Activated naive CD4-positive, alpha-beta T cell (primary cell): Measurements from ENCODE around the gene ATP6V1G2.
"Not testable (repeated sequence)": the region's sequence is repeated elsewhere in the genome, so short reads cannot be mapped to it uniquely, and the experiment has no call there.

Experiments
- DNase-seq, 4 experiments: peaks; one replicate each; lab custom pipeline; 2025; lab: John Stamatoyannopoulos, UW

Gene ATP6V1G2

DNA sequence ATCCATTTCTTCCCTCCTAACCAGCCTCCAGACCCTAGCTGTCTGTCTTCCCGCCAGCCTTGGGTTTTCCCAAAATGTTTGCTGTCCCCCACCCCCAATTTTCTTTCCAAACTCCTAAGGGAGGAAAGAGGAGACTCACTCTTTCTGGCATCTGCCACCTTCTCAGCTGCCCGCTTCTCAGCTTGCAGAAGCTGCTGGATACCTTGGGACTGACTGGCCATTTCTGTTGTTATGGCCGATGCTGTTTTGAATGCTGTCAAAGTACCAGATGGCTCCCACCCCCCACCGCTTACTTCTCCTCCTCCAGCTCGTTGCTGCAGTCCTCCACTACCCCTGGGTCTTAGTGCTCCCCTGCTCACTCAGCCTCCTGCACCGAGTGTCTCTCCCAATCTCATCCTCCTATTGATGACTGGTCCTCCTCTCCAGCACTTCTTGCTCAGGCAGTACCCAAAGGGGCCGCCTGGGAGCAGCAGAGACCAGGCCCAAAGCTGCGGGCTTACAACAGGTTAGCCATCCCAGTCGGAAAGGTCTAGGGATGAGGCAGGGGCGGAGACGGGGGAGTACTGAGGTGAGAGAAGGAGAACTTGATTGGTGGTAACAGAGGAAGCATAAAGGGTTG is at the start of gene ATP6V1G2:
TSS of gene ATP6V1G2 (minus strand) at position 270 of the 619 bp plus-strand sequence. CDS start at position 221, 49 bp downstream.
- peak; percentile 57 to 74 (median 58) for DNase-seq

DNA sequence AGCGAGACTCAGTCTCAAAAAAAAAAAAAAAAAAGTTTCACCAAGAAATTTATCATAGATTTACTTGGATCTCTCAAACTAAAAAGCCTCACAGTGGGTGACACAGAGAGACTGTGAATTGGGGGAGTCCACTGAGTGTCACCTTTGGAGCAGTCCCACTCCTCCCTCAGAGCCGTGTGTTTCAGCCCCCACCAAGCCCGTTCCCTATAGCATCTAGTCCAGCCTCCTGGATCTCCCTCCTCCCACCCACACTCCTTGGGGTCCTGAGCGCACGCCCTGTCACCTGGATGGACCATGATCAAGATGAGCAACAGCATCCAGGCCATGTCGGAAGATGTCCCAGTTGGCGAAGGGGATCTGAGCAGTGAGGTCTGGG is 46.0 kb upstream of the ATP6V1G2 start:
- no peak for DNase-seq

DNA sequence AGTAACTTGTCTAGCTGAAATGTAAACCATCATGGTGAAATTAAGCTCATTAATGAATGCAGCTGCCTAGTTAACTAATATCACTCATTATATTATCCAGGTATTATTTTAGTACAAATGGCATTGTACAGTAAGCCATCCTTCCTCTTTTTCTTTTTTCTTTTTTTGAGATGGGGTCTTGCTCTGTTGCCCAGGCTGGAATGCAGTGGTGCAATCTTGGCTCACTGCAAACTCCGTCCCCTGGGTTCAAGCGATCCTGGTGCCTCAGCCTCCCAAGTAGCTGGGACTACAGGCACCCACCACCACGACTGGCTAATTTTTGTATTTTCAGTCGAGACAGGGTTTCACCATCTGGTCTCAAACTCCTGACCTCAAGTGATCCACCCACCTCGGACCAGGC is 44.3 kb upstream of the ATP6V1G2 start:
- not testable (repeated sequence) for DNase-seq

DNA sequence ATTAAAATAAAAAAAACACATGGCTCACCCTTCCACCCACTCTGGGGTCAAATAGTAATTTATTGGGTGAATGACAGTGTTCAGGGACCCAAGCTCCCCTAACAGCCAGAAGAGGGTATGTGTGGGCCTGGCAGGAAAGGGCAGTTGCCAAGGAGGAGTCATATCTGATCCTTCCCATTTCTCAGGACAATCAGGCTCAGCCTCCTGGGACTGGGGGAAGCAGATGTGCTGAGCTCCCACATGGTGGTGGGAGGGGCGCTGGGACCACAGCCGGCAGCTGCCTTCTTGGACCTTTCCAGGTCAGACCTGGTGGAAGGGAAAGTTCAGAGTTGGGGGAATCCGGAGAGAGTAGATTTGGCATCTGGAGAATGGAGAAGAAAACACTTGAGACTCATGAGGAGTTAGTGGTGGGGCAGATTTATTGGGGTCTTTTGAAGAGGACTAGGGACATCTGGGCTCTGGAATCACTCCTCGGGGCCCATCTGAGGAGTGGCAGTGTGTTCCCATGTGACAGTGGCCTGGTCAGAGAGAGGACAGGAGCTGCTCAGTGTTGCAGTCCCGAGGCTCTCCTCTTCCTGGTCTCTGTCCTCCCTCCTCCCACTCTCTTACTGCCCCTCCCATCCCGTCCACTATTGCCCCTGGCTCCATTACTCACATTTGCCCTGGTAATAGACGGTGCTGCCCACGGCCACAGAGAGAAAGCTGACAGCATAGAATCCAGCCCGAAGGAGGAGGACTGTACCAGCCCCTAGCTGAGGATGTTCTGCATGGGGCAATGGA is 42.7 kb upstream of the ATP6V1G2 start:
- DNase-seq = no peak

DNA sequence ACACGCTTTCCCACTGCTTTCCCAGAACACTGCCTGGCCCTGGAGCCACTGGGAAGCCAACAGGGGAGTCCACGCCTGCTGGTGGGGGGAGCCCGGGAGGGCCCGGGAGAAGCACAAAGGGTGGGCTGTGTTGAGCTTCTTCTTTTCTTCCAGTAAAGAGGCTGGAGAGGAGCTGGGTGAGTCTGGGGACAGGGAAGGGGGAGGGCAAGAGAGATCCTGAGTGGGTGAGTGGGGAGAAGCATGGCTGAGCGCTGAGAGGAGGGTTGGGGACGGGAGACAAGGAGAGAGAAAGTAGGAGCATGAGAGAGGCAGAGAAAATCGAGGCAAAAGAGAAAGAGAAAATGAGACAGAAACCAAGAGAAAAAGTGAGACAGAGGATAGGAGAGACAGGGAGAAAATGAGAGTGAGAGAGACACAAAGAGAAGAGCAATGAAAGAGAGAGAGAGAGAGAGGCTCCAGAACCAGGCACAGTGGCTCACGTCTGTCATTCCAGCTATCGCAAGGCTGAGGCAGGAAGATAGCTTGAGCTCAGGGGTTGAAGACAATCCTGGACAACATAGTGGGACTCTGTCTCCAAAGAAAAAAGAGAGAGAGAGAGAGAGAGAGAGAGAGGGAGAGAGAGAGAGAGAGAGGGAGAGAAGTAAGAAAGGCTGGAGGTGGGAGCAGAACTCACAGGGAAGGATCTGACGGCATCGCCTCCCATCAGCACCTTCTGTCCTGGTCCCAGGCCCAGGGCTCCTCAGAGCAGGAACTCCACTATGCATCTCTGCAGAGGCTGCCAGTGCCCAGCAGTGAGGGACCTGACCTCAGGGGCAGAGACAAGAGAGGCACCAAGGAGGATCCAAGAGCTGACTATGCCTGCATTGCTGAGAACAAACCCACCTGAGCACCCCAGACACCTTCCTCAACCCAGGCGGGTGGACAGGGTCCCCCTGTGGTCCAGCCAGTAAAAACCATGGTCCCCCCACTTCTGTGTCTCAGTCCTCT is 41.7 kb upstream of the ATP6V1G2 start:
- no peak for DNase-seq

DNA sequence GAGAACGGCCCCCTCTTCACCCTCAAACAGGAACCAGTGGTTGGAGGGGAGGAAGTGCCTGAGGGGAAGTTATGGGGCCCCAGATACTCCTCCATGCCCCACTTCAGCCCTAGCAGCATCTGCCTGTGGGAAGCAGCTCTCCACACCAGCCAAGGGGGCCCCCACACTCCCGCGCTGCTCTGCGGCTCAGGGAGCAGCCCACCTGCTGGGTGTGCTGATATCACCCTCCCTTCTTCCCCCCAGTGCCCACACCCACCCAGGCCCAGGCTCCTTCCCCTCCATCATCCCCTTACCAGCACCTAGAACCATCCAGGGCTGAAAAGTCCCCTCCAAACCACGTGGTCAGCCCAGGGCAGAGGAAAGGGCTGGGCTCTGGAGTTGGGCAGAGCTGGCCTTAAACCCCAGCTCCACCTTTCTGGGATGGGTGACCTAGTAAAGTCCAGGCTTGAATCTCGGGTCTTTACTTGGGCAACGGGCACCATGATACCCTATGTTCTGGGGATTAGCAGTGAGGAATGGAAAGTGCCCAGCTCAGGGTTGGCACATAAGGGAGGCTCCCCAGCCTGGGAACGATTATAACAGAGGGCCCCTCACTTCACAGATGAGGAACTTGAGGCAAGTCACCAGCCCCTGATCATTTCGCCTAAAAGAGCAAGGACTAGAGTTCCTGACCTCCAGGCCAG is 40.3 kb upstream of the ATP6V1G2 start:
- DNase-seq = no peak

DNA sequence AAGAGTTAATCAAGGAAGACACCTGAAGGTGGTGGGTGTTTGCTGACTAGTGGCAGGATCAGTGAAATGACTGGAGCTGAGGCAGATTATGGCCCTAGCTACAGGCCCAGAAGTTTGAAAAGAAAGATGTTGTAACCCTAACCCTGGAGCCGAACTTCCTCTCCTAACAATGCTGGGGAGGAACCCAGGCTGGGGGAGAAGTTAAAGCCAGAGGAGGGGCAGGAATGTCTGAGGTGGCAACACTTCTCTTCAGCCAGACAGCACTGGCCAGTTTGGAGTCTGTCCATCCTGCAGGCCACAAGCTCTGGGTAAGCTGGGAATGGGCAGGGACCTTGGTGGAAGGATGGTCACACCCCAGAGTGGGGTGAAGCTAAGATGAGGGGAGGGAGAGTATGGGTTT is 39.6 kb upstream of the ATP6V1G2 start, which contains the start of gene LST1:
TSS of gene LST1 (plus strand) at position 270 of the 400 bp plus-strand sequence. CDS start 1,023 bp downstream, outside the sequence.
- DNase-seq = no peak

DNA sequence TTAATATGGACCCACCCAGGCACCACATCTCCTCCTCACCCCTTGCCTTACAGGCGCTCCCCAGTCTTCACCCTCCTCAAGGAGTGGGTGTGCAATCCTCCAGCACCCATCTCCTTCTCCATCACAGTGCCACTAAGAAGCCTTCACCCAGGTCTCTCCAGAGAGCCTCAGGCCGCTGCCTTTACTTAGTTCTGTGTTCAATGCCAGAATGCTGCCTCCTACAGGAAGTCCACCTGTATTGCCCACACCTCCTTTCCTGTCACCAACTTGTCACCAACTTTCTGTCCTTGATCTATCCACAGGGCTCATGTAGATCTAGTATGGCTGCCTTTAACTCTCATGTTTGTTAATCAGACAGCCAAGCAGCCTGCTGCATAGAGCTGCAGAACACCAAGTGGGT is 39.1 kb upstream of the ATP6V1G2 start:
- DNase-seq = no peak

DNA sequence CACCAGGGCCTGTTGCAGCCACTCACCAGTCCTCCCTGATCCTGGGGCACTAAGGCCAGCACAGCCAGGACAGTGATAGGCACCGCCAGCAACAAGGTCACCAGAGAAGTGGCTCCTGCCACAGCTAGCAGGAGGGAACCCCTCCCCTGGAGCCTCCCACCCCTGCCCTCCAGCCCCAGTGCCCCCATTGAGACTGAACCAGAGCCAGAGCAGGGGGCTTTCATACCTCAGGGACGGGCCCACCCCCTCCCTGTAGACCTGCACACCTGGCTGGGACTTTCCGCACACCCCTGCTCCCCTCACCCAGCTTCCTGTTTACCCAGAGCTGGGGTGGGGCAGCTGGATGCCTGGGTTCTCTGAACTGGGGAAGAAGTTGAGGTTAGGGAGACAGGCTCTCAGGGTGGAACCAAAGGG is 35.8 kb upstream of the ATP6V1G2 start, which contains the start of gene LTB:
TSS of gene LTB (minus strand) at position 195 of the 414 bp plus-strand sequence. CDS start at position 188, 7 bp downstream.
- DNase-seq = peak in 2 of 4 experiments; percentile 66 to 69

DNA sequence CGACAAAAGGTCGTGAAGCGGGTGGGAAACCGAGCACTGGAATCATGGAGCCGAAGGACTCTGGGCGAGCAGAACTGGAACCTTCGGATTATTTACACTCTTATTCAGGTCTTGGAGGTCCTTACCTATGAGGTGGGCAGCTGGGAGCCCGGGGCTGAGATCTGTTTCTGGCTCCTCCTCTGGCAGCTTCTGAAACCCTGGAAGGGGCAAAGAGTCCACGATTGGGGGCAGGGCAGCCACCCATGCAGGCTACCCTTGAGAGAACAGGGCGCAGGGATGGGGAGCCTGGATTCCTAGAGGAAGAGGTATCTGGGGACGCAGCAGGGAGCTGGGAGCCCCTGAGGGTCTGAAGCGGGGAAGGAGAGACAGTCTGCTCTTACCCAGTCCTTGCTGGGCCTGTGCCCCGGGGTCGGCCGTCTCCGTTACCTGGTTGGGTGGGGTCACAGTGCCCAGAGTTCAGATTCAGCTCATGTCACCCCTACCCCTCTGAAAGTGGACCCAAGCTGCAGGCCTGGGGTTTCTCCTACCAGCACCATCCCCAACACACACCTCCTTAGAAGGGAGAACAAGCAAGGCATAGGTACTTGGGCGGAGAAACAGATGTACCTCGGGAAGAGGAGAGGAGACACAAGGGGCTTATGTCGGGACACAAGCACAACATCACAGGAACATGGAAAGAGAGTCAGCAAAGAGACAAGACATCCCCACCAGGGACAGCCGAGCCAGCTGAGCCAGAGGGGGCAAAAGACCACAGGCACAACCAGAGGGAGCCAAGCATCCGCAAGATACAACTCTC is 35.2 kb upstream of the ATP6V1G2 start:
- no peak for DNase-seq

DNA sequence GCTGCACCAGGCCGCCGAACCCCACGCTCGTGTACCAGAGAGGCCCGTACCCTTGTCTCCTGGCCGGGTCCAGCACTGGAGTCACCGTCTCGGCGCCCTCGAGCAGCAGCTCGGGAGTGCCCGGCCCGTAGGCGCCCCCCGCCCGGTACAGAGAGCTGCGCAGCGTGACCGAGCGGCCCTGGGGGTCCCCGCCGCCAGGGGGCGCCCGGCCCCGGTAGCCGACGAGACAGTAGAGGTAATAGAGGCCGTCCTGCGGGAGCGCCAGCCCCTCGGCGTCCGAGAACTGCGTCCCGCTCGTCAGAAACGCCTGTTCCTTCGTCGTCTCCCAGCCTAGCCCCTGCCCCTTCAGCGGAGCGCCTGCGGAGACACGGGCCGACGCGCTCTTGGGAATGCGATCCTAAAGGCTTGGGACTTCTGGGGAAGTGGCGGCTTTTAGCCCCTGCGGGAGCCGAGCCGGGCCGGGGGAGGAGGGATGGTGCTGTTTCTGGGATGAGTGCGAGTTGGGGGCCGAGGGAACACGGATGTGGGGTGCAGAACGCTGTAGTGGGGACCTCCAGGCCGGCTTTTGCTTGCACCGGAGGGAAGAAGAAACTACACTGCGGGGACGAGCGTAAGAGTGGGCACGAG is 34.5 kb upstream of the ATP6V1G2 start:
- peak; percentile 76 to 92 (median 86) for DNase-seq

DNA sequence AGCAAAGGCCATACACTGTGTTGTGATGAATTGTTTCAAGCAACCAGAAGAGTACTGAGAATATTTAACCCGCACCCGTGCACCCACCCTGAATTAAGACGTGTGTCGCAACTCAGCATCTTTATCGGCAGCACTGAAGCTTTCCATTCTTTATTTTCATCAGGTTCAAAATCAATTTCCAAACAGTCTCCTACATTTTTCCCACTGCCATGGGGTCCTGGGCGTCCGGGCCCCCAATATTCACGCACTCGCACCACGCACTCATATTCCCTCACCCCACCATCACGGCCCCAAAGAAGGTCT is 34.0 kb upstream of the ATP6V1G2 start:
- DNase-seq = no peak

DNA sequence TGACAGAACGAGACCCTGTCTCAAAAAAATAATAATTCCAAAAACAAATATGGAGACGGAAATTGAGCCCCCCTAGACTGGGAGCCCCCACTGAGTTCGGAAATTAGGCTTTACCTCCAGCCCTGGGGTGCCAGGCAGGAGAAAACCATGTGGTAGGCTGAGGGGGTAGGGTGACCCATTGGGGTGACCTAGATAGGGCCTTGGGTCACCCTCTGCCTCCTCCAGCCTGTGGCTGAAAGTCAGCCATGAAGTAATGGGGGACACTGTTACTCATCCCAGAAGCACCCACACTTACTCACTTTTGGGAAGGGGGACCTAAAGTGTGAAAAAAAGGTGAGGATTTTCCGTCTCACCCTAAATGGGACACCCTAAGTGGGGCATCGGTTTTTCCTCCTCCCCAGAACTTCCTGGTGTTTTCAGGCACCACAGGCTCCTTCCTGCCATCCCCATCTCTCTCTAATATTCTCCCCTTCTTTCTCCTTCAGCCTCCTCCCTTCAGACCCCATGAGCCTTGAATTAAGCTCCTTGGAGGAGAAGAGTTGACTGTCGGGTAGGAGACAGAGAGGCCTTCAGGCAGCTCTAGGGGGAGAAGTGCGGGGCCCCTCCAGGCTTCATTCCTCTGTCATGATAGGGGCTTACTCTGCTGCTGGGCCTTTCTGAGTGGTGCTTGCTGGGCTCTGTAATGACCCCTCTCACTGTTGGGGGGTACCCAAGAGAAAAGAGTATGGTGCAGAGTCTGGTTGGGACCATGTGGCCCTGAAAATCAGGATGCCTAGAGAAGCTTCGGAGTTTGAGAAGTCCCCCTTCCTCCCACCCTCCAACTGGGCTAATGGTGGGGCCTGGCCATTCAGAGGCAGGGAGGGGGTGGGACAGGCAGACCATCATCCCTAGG is 33.4 kb upstream of the ATP6V1G2 start:
- DNase-seq = no peak

DNA sequence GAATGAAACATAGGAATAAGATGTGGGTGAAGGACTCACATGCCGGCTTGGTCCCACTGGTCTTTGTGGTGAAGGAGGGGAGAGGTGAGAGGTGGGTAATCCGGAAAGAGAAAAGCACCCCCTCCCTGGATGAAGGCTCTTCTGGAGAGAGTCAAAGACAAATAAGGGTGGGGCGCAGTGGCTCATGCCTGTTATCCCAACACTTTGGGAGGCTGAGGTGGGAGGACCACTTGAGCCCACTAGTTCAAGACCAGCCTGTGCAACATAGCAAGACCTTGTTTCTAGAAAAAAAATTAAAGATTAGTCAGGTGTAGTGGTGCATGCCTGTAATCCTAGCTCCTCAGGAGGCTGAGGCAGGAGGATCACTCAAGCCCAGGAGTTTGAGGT is 32.7 kb upstream of the ATP6V1G2 start:
- no peak for DNase-seq

DNA sequence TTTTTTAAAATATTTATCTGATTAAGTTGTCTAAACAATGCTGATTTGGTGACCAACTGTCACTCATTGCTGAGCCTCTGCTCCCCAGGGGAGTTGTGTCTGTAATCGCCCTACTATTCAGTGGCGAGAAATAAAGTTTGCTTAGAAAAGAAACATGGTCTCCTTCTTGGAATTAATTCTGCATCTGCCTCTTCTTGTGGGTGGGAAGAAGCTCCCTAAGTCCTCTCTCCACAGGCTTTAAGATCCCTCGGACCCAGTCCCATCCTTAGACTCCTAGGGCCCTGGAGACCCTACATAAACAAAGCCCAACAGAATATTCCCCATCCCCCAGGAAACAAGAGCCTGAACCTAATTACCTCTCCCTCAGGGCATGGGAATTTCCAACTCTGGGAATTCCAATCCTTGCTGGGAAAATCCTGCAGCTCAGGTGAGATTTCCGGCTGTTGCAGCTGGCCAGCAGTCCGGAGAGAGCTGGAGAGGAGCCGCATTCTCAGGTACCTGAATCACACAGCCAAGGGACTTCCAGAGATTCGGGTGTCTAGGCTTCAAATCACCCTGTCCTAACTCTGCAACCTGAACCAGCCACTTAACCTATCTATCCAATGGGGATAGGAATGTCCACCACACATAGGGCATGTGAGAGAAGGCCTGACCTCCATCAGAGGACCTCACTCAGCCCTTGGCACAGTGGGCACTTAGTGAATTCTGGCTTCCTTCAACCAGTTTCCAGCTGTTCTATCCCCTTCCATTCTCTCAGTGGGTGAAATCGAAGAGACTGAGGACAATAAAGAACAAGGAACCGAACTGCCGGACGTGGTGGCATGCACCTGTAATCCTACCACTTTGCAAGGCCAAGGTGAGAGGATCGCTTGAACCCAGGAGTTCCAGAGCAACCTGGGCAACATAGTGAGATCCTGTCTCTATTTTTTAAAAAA is 32.0 kb upstream of the ATP6V1G2 start:
- no peak for DNase-seq

DNA sequence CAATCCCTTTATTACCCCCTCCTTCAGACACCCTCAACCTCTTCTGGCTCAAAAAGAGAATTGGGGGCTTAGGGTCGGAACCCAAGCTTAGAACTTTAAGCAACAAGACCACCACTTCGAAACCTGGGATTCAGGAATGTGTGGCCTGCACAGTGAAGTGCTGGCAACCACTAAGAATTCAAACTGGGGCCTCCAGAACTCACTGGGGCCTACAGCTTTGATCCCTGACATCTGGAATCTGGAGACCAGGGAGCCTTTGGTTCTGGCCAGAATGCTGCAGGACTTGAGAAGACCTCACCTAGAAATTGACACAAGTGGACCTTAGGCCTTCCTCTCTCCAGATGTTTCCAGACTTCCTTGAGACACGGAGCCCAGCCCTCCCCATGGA is 31.2 kb upstream of the ATP6V1G2 start:
- no peak for DNase-seq

DNA sequence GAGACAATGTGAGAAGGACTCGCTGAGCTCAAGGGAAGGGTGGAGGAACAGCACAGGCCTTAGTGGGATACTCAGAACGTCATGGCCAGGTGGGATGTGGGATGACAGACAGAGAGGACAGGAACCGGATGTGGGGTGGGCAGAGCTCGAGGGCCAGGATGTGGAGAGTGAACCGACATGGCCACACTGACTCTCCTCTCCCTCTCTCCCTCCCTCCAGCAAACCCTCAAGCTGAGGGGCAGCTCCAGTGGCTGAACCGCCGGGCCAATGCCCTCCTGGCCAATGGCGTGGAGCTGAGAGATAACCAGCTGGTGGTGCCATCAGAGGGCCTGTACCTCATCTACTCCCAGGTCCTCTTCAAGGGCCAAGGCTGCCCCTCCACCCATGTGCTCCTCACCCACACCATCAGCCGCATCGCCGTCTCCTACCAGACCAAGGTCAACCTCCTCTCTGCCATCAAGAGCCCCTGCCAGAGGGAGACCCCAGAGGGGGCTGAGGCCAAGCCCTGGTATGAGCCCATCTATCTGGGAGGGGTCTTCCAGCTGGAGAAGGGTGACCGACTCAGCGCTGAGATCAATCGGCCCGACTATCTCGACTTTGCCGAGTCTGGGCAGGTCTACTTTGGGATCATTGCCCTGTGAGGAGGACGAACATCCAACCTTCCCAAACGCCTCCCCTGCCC is 30.6 kb upstream of the ATP6V1G2 start:
- DNase-seq = no peak
